Stimulated activated naive CD4-positive, alpha-beta T cell (primary cell): Measurements from ENCODE around the gene RGS6.

Source experiments
- DNase-seq, 6 experiments: peaks; one replicate each; lab custom pipeline; 2025; lab: John Stamatoyannopoulos, UW

Gene RGS6

DNA sequence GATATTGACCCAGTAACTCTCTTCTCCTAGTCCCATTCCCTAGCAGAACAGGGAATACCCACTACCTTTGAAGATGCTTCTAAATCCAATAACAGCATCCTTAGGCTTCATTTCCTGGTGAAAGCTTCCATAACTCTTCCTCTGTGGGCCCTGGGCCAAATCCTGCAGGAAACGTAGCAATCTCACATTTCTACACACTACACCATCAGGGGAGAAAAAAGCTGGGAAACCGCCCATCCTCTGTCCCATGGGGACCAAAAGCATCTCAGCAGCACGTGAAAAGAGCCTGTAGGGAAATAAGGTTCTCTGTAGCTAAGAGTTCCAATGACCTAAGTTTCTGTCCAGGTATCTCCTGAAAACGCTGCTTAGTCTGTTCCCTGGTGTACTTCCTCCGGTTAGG, 621.4 kb downstream of the RGS6 start:
- DNase-seq = no peak

DNA sequence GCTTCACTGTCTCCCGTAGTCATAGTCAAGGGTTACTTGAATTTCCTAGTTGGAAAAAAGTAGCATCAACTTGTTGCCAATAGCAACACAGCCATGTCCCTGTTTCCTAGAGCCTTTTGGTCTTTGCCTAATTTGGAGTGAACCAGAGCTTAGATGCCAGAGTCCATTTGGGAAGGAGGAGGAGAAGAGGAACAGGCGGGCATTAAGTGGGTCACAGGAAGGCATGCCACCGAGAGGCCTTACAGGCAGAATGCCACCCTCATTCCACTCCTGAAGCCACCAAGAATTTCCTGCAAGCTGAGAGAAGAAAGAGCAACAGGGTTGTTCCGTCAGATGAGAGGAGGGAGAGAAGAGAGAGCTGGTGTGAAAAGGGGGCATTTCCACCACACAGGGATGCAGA, 622.2 kb downstream of the RGS6 start:
- DNase-seq = no peak

DNA sequence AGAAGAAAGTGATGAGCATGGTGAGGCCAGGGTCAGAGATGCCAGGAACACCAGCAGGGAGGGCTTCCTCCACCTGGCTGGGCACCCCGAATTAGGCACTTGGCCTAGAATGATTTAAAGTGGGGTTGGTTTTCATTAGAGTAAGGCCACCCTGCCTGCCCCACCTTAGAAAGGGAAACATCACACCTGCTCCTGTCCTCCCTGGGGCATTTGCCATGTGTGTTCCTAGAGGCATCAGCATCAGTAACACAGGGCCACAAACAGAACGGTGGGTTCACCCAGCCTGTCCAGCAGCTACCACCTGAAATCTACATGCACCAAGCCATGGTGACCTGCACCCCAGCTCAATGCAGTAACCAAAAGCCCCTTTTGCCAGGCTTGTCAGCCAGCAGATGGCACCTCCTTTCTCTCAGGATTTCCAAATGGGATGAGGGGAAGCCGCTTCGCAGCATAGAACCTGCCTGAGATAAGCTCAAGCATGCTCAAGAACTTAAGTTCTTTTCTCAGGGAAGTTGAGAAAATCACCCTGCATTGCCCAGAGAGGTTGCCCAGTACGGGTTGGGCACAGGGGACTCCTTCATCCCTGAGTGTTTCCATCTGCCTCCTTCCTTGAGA, 622.9 kb downstream of the RGS6 start:
- DNase-seq = no peak

DNA sequence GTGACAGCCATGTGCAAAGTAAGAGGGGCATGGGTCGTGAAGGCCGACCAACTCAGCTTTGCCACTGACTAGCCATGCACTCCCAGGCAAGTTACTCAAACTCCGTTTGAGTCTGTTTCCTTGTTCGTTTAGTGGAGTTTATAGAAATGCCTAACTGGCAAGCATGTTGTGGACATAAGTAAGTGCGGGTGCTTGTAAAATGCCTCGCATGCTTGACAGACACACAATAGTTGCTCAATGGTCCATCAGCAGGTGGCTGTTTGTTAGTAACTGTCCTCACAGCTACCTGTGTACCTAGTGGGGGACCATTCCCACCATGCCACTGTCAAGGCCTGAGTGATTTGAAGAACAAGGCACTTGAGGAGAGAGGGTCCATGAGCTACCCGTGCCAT, 623.4 kb downstream of the RGS6 start:
- DNase-seq = no peak

DNA sequence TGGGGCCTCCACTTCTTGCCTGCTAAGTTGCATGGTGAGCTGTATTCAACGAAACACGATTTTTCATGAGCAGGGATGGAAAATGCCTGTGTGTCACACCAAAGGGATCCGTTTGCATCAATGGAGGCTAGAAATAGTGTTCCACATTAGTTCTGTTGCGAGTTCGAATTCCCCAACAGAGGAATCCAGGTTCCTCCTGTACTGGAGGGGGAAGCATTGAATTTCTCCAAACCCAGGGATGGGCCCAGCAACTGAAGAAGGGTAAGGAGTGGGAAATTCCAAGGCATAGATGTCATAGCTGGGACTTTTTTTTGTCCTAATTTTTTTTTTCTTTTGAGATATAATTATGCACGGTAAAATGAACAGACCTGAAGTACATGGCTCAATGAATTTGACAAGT, 625.4 kb downstream of the RGS6 start:
- DNase-seq = no peak

DNA sequence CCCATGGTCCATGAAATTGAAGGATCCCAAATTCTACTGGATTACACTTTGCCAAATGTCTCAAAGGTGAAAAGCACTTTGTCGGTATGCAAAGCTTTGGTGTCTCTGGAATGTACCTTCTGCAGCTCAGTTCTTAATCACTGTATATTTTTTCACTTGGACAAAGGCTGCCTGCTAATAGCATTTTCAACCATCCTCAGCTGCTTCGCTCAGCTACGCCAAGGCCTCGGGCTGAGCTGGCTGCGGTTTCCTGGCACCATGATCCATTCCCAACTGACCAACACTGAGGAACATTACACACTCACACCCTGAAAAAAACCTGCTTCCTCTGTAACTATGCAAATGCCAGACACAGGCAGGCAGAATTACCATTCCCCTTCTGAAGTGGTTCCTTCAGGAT, 626.5 kb downstream of the RGS6 start:
- no peak for DNase-seq

DNA sequence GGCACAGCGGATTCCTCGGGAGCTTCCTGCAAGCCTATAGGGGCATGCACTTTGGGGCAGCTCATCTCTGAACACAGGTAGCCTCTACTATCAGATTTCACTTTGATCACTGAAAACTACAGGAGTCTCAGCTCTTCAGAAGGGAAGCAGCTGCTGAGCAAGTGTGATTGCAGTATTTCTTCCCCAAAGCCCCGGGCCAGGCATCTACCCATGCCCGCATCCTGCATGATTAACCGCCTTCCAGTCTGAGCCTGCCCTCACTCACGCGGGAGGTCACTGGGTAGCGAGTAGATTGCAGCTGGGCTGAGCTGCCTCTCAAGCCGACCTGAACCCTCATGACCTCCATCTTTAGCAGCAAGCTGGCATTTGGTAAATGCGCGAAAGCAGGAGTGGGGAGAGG, 627.0 kb downstream of the RGS6 start:
- DNase-seq = no peak

DNA sequence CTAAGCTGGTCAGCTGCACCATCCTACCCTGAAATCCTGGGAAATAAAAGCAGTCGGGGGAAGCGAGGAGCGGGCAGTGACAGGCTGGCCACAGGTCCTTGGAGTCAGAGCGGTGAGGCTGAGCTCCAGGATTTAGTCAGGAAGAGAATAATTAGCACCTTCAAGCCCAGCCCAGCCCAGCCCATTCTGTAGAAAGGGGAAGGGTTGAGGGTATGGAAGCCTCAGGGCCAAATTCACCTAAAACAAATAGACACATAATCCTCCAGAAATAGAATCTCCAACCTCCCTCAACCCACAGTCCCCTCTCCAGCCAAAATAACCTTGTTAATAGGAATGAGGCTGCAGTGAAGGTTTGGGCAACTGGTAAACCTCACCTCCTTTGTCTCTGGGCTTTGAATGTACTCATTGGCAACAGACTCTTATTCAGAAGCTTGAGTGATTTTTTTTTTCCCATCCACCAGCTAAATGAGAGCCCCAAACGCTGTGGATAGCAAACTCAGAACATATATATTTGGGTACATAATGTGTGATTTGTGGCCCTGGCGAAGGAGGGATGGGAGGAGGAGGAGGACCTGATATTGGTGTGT, 627.5 kb downstream of the RGS6 start:
- no peak for DNase-seq

DNA sequence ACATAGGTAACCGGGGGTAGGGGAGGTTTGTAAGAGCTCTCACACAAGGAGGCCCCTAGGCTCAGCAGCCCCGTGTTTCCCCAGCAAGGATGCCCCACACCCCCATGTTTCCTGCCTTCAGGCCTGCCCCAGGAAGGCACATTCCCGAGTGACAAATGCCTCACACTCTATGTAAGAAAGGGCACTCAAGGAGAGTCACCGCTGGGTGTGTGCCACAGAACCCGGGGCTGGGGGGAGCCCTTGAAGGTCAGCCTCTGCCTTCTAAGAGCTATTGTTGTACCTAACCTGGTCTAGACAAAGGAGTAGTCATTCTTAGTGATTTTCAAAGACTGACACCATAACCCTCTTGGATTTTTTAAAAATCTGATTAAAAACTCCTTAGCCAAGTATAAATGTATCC, 628.1 kb downstream of the RGS6 start:
- no peak for DNase-seq

DNA sequence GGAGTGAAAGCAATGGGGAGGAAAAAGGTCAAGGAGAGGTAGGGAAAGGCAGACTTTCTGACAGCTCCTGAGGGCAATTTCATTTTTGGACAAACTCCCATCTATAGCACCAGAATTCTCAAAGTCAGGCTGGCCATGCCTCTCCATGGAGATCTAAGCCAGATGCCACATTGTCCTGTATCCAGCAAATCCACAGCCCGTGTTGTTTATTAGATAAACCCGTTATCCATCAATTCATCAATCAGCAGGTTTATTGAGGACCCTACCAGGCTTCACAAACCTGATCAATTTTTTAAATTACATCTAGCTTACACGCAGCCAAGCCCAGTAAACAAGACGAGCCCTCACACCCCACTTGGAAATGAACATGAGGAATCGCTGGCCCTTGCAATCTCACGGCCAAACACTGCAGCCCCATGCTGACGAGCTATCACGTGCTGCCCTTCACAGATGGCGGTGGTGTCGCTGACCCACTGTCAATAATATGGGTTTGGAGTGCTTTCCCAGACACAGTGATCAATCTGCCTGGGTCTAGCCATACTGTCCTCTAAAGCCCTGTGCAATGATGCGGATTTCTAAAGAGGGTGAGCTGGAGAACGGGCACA, 628.8 kb downstream of the RGS6 start:
- DNase-seq = no peak

DNA sequence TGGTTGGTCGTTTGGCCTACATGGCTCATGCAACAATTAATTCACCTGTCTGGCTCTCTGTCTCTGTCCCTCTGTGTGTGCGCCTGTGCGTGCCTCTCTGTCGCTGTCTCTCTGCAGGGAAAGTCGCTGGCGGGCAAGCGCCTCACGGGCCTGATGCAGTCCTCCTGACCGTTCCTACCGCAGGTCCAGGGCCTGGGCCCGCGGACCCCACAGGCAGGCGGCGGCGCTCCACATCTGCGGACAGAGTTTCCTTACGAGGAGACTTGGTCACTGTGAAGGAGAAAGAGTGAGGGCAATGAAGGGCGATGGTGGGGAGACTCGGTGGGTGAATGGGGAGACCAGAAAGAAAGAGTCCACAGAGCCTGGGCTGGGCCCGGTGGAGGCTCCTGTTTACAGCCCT, 630.1 kb downstream of the RGS6 start:
- DNase-seq = no peak

DNA sequence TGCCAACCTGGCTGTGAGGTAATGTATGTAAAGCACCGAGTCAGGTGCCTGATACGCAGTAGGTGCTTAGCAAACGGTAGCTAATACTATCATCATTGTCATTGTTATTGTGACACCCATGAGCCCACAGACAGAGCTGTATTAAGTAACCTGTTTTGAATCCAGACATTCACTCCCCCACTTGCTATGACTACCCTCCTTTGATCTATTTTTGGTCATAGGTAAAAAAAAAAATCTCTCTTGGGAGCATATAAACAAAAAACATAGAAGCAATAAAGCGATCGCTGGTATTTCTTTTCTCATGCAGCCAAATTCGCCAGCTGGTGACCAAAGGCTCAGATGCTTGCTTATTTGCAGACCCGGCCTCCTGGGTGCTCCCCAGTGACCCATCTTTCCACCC, 631.4 kb downstream of the RGS6 start:
- no peak for DNase-seq

DNA sequence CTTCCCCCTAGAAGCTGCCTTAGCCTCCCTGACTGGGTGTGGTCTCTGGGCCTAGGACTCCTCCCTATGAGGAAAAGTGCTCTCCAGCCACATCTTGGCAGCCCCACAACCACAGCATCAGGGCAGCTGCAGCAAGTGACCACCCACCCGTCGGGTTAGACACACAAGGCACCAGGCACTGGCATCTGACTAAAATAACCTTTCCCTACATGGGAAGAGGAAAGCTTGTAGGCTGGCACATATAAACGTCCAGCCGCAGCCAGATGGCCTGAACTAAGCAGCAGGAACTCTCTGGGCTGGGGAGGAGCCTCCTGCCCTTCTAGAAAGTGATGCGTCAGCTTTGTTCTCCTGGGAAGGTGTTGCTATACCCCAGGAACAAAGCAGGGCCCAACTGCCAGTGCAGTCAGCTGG, 632.9 kb downstream of the RGS6 start:
- DNase-seq = no peak

DNA sequence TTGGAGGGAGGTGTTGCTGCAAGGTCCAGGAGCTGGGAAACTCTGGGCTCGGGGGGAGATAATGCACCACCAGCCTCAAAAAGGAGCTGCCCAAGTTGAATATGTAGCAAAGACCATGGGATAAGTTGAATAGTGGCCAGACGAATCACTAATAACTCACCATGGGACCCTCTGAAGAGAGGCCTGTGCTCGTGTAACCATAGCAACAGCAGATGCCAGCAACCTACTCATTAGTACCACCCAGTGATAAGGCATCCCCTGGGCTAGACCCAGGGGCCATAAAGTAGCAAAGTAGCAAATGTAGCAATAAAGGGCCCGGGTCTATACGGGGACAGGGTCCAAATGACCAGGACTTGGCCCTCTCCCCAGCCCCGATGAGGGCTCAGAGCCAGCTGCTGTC, 633.7 kb downstream of the RGS6 start:
- no peak for DNase-seq

DNA sequence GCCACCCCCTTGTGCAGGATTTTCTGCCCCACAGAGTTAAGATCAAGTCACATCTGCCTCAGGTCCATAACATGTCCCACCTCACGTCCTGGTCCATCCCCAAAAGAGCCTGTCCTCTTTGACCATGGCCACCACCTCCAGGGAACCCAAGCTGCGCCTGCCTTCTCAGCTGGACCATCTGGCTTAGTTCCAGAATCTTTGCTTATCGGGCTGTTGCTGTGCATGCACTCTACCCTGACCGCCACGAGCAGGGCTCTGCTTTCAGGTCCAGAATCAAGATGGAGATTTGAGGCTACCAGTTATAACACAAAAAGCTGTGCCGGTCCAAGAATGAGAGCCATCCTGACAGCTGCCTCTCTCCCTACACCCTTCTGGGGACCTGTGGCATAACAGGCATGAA, 635.0 kb downstream of the RGS6 start:
- no peak for DNase-seq

DNA sequence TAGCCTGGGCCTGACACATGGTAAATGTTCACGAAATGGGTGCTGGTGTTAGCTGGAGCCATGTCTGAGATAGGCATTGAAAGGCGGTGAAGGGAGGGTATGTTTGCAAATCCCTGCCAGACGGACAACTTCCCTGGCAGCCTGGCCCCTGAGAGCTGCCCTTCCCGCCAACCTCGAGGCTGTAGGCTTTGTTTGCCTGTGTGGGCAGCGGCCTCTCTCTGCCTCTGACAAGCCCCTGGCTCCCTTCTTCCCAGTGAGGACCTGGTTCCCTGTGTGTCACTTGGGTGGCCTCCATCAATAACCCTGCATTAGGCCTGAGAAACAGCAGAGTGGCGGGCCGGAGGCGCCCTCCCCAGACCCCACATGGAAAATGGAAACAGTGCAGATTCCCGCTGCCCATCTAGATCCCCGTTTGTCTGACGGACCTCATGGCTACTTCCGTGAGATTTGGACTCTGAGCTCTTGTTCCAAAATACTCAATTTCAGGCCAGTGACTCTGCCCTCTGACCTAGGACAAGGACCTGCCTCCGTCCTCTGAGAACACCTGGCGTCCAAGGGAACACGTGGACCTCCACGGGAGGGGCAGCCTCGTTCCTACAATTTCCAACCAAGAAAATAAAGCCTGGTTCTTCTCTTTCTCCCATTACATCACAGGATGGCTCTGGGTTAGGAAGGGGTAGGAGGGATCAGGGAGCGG, 636.2 kb downstream of the RGS6 start:
- no peak for DNase-seq

DNA sequence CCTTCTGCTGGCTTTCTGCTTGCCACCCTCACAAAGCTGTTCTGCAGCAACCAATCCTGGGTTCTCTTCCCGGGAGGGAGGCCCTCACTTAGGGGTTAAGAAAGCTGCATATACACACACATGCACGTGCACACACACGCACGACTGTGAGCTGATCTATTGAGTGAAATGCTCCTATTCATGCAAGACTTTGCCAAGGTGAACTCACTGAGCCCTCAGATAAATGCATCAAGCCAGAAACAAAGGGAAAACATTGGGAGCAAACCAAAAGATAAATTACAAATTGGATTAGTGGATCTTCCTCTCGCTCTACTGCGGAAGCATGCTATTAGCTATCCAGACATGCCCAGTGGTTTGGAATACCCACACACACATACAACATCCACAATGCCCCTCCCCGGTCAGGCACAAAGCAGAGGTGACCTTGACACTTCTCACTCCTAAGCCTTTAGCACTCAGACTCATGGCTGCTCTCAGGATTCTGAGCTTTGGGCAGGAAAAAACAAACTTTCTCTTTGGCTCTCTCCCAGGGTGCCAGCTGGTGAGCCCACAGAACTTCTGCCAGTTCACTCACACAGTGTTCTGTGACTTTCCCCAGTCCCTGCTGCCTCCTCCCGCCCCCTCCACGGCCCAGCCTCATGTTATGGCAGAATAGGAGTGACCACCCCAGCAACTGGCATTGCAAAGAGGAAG, 641.6 kb downstream of the RGS6 start:
- no peak for DNase-seq

DNA sequence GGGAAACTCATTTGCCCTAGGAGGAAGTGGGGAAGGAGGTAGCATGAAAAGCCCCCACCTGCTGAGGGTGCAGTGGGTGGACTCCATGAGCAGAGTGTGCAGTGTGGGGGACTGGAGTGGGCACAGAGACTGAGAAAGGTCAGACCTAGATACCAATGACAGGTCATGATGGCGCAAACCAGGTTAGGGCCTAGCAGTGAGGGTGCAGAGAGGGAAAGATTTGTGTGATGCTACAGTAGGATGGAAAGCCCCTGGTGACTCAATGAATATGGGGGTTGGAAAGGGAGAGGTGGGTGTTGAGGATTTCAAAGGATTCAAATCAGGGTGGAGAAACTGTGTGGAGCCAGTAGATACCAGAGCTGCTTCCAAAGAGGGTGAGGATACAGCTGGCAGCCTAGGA, 642.5 kb downstream of the RGS6 start:
- DNase-seq = no peak

DNA sequence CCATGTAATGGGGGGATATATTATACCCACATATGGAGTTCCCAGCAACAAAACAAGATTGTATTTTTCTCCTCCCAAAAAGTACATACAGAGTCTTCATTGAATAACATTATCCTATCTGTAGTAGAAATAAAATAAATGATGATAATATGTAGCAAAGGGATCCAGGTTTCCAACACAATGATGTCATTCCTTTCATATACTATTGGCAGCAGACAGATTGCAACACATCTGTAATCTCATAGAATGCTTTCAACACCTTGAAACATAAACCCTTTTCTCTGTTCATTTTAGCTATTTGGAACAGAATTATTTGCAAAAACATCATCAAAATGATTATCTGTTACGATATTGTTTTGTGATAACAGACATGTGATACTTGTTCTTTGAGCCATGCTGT, 644.0 kb downstream of the RGS6 start:
- no peak for DNase-seq

DNA sequence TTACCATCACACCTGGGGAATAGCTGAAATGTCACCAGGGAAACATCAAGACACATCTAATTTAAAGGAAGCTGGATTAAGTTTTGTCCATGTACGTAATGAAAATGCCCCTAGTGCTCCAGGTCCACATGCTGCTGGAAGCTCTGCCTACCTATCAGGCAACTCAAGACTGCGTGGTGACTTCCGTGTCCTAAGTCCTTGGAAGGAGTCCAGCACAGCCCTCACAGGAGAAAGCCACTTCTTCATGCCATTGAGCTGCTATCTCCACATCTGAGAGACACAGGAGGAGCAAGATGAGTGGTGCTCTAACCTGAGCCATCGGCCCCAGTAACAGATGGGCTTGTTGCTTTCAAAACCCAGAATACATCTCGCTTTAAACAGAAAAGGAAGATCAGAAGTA, 645.3 kb downstream of the RGS6 start:
- DNase-seq = no peak

DNA sequence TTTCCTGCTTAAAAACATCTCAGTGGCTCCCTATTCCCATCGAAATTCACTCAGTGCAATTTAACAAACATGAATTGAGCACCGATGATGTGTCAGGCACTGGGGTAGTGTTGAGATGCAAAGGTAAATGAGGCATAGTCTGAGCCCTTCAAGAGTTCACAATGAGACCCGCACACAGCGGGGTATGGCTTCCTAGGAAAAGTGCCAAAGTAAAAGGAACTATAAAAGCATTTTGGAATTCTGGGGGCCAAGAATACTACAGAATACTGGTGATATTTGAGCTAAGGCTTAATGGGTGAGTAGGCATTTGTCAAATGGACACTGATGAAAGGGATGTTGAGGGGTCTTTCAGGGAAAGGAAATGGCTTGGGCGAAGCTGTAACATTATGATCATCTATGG, 646.3 kb downstream of the RGS6 start:
- no peak for DNase-seq

DNA sequence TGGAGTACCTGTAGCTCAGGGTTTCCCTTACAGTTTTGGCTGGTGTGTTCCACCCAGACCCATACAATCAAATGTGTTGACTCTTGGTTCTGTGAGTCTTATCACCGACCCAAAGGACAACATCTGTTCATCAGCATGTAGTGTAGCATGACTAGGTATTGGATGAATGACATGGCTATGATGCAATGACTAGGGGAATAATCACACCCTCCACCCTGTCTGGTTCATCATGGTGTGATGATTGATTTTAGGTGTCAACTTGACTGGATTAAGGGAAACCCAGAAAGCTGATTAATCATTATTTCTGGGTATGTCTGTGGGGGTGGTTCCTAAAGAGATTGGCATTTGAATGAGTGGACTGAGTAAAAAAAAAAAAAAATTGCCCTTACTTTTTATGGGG, 650.4 kb downstream of the RGS6 start:
- DNase-seq = no peak
